ENCODE measurements around the gene CEP112.

GRCh38 chr17:65941356-65941899 lies 250.5 kb downstream of the CEP112 start:
- no peak for TF ChIP-seq CTCF (IDR thresholded peaks at IDR 0.05)
- TF ChIP-seq POLR2A (IDR thresholded peaks at IDR 0.05), result no peak
